HT-29 (cell line): ENCODE data around the gene PDLIM5. TPM values are rescaled to one million over a fixed set of nuclear protein-coding genes. Genes with fewer than 3 reads are reported as not detected.
"Not testable (repeated sequence)": the region's sequence is repeated elsewhere in the genome, so short reads cannot be mapped to it uniquely, and the experiment has no call there.

Experiments used
- DNase-seq: peaks from one replicate; pipeline ENCODE4 v3.0.0-alpha.2; 2015; ENCODE audit warnings: low spot score
- total RNA-seq: library from RNA; depleted of rRNA; stranded (reverse); fragments of >200 nt; shearing (Covaris generic); gene quantifications from 2 replicates; pipeline ENCODE4 v1.2.3, GENCODE V29; 2014

Gene PDLIM5
- total RNA-seq, 1 experiment from 2014 or later = 74.5 TPM

GRCh38 chr4:94649381-94650133 is 197.8 kb downstream of the PDLIM5 start:
- DNase-seq = no peak

GRCh38 chr4:94650134-94650495 is 198.4 kb downstream of the PDLIM5 start:
- no peak for DNase-seq

GRCh38 chr4:94650690-94651089 is 198.9 kb downstream of the PDLIM5 start:
- DNase-seq = no peak

GRCh38 chr4:94653095-94653649 is 201.4 kb downstream of the PDLIM5 start:
- no peak for DNase-seq

- no peak for DNase-seq
These were observed 202.4 kb downstream of the PDLIM5 start for GRCh38 chr4:94653984-94654609.

- DNase-seq = no peak
These were observed 203.0 kb downstream of the PDLIM5 start for GRCh38 chr4:94654714-94655113.

- no peak for DNase-seq
These were observed 208.9 kb downstream of the PDLIM5 start for GRCh38 chr4:94660614-94661013.

GRCh38 chr4:94665021-94665420 is 213.3 kb downstream of the PDLIM5 start:
- DNase-seq = not testable (repeated sequence)

- DNase-seq = peak; percentile 59
These were observed 214.0 kb downstream of the PDLIM5 start for GRCh38 chr4:94665500-94666404.

GRCh38 chr4:94668724-94669123 is 217.0 kb downstream of the PDLIM5 start:
- no peak for DNase-seq

GRCh38 chr4:94669672-94670664 is 218.2 kb downstream of the PDLIM5 start:
- peak; percentile 43 for DNase-seq

- DNase-seq = no peak
These were observed 219.4 kb downstream of the PDLIM5 start for GRCh38 chr4:94671113-94671512.

GRCh38 chr4:94673961-94674360 is 222.2 kb downstream of the PDLIM5 start:
- DNase-seq = no peak

- DNase-seq = no peak
These were observed 225.2 kb downstream of the PDLIM5 start for GRCh38 chr4:94676970-94677369.

GRCh38 chr4:94678896-94679295 is 227.2 kb downstream of the PDLIM5 start:
- no peak for DNase-seq

- DNase-seq = no peak
These were observed 228.6 kb downstream of the PDLIM5 start for GRCh38 chr4:94680176-94680862.

GRCh38 chr4:94686086-94686485 is 234.3 kb downstream of the PDLIM5 start:
- DNase-seq = no peak

- no peak for DNase-seq
These were observed 237.6 kb downstream of the PDLIM5 start for GRCh38 chr4:94689155-94689860.

GRCh38 chr4:94690851-94691254 is 239.1 kb downstream of the PDLIM5 start:
- DNase-seq = peak; percentile 28
